MM.1S (cell line): ENCODE measurements around the gene TMEM119.
"Not testable (repeated sequence)": the region's sequence is repeated elsewhere in the genome, so short reads cannot be mapped to it uniquely, and the experiment has no call there.

ENCODE experiments used
- DNase-seq: peaks from one replicate; pipeline ENCODE4 v3.0.0-alpha.2; 2015
- H2AFZ ChIP-seq: fragments of 300-600 bp; sonication (generic); 2 replicates; pipeline ENCODE4 v1.6.0; 2016; ENCODE audit warnings: antibody characterized with exemption, low read length
- H3F3A ChIP-seq: fragments of 300-600 bp; sonication (generic); 2 replicates; pipeline ENCODE4 v1.6.1; 2016; ENCODE audit warnings: mild to moderate bottlenecking, antibody characterized with exemption, low read length, moderate library complexity, mixed read lengths; ENCODE audit not compliant: insufficient read depth
- H3K27ac ChIP-seq: fragments of 300-600 bp; sonication (generic); 2 replicates; pipeline ENCODE4 v1.5.1; 2016; ENCODE audit warnings: mild to moderate bottlenecking, low read length
- H3K27me3 ChIP-seq: fragments of 300-600 bp; sonication (generic); replicated peaks from 2 replicates; pipeline ENCODE4 v1.6.0; 2016; ENCODE audit warnings: low read length; ENCODE audit not compliant: insufficient read depth
- H3K36me3 ChIP-seq: fragments of 300-600 bp; sonication (generic); replicated peaks from 2 replicates; pipeline ENCODE4 v1.6.1; 2016; ENCODE audit warnings: mild to moderate bottlenecking, low read length, mixed read lengths; ENCODE audit not compliant: insufficient read depth
- H3K4me1 ChIP-seq: fragments of 300-600 bp; sonication (generic); 2 replicates; pipeline ENCODE4 v1.6.1; 2016; ENCODE audit warnings: low read length, mixed read lengths
- H3K4me2 ChIP-seq: fragments of 300-600 bp; sonication (generic); 2 replicates; pipeline ENCODE4 v1.6.0; 2016; ENCODE audit warnings: low read depth, low read length
- H3K4me3 ChIP-seq: fragments of 300-600 bp; sonication (generic); 2 replicates; pipeline ENCODE4 v1.5.1; 2016; ENCODE audit warnings: low read length, mixed read lengths
- H3K79me2 ChIP-seq: fragments of 300-600 bp; sonication (generic); 2 replicates; pipeline ENCODE4 v1.6.1; 2016; ENCODE audit warnings: mixed run types, low read length, mixed read lengths
- H3K9ac ChIP-seq: fragments of 300-600 bp; sonication (generic); 2 replicates; pipeline ENCODE4 v1.6.1; 2016; ENCODE audit warnings: low read length, mixed read lengths
- H3K9me2 ChIP-seq: fragments of 300-600 bp; sonication (generic); replicated peaks from 2 replicates; pipeline ENCODE4 v1.6.1; 2016; ENCODE audit warnings: mild to moderate bottlenecking, low read length, mixed read lengths; ENCODE audit not compliant: insufficient read depth
- H3K9me3 ChIP-seq: fragments of 300-600 bp; sonication (generic); replicated peaks from 2 replicates; pipeline ENCODE4 v1.6.1; 2016; ENCODE audit warnings: mild to moderate bottlenecking, low read length, mixed read lengths; ENCODE audit not compliant: insufficient read depth
- H4K20me1 ChIP-seq: fragments of 300-600 bp; sonication (generic); 2 replicates; pipeline ENCODE4 v1.6.1; 2016; ENCODE audit warnings: mild to moderate bottlenecking, low read length, moderate library complexity, mixed read lengths; ENCODE audit not compliant: insufficient read depth
- EZH2 ChIP-seq: fragments of 300-600 bp; sonication (generic); optimal IDR thresholded peaks from 2 replicates; pipeline ENCODE3; 2017; ENCODE audit warnings: low read depth, mild to moderate bottlenecking, antibody characterized with exemption, low read length, mixed read lengths
- EZH2phosphoT487 ChIP-seq: fragments of 300-600 bp; sonication (generic); IDR thresholded peaks from 2 replicates; pipeline ENCODE4 v1.6.1; 2018; ENCODE audit warnings: antibody characterized with exemption, low read length
- TF ChIP-seq, protein P1 (sequence below): fragments of 300-600 bp; sonication (generic); IDR thresholded peaks from 2 replicates; pipeline ENCODE4 v1.5.1; 2016; ENCODE audit warnings: antibody characterized with exemption, low read length, mixed read lengths

The TMEM119 gene

GRCh38 chr12:108576660-108577234 is 21.1 kb downstream of the TMEM119 start:
- Histone ChIP-seq H3K4me1 (peaks cover 66% of the 10 kb centered on the region), H4K20me1 (no peaks in the 10 kb centered on the region), H3K9me2 (no peaks in the 10 kb centered on the region), H3K27me3 (no peaks in the 10 kb centered on the region), H3K4me2 (peak overlapping the region; percentile 0; the same call in 1 of the 2 replicates), H3F3A (peaks cover 34% of the 10 kb centered on the region), H3K27ac (peak overlapping the region; percentile 62; the same call in 1 of the 2 replicates), H3K9ac (0 out of 2 replicates have a peak overlapping the region, but pooled peaks have one; percentile 23), H3K4me3 (no peak overlapping the region), H3K79me2 (no peaks in the 10 kb centered on the region), H3K36me3 (no peaks in the 10 kb centered on the region), H2AFZ (no peak overlapping the region), H3K9me3 (no peaks in the 10 kb centered on the region)
- TF ChIP-seq EZH2: no peak
- TF ChIP-seq, protein P1, sequence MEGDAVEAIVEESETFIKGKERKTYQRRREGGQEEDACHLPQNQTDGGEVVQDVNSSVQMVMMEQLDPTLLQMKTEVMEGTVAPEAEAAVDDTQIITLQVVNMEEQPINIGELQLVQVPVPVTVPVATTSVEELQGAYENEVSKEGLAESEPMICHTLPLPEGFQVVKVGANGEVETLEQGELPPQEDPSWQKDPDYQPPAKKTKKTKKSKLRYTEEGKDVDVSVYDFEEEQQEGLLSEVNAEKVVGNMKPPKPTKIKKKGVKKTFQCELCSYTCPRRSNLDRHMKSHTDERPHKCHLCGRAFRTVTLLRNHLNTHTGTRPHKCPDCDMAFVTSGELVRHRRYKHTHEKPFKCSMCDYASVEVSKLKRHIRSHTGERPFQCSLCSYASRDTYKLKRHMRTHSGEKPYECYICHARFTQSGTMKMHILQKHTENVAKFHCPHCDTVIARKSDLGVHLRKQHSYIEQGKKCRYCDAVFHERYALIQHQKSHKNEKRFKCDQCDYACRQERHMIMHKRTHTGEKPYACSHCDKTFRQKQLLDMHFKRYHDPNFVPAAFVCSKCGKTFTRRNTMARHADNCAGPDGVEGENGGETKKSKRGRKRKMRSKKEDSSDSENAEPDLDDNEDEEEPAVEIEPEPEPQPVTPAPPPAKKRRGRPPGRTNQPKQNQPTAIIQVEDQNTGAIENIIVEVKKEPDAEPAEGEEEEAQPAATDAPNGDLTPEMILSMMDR: no peak
- TF ChIP-seq EZH2phosphoT487: no peak
- no peak for DNase-seq

DNA sequence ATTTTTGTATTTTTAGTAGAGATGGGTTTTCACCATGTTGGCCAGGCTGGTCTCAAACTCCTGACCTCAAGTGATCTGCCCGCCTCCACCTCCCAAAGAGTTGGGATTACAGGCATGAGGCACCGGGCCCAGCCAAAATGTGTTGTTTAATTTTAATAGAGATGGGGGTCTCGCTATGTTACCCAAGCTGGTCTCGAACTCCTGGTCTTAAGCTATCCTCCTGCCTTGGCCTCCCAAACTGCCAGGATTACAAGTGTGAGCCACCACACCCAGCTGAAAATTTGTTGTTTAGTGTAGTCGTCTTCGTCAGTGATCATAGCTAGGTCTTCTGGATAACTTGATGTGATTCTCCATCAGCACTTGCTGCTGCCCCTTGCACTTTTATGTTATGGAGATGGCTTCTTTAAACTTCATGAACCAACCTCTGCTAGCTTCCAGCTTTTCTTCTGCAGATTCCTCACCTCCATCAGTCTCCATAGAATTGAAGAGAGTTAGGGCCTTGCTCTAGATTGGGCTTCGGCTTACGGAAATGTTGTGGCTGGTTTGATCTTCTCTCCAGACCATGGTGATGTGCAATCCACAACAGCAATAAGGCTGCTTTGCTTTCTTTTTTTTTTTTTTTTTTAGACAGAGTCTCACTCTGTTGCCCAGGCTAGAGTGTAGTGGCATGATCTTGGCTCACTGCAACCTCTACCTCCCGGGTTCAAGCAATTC is 22.5 kb downstream of the TMEM119 start:
- Histone ChIP-seq H3K27ac (peak overlapping the region; percentile 62; the same call in 1 of the 2 replicates), H3K4me2 (no peak overlapping the region), H3F3A (peaks cover 48% of the 10 kb centered on the region), H3K27me3 (no peaks in the 10 kb centered on the region), H3K36me3 (no peaks in the 10 kb centered on the region), H2AFZ (no peak overlapping the region), H3K4me1 (peaks cover 80% of the 10 kb centered on the region), H3K9me2 (no peaks in the 10 kb centered on the region), H3K9me3 (no peaks in the 10 kb centered on the region), H3K9ac (no peak overlapping the region), H3K79me2 (peaks cover 9% of the 10 kb centered on the region; the same call in 1 of the 2 replicates), H4K20me1 (no peaks in the 10 kb centered on the region), H3K4me3 (no peak overlapping the region)
- TF ChIP-seq EZH2phosphoT487: no peak
- no peak for TF ChIP-seq EZH2
- TF ChIP-seq, protein P1: no peak
- no peak for DNase-seq

DNA sequence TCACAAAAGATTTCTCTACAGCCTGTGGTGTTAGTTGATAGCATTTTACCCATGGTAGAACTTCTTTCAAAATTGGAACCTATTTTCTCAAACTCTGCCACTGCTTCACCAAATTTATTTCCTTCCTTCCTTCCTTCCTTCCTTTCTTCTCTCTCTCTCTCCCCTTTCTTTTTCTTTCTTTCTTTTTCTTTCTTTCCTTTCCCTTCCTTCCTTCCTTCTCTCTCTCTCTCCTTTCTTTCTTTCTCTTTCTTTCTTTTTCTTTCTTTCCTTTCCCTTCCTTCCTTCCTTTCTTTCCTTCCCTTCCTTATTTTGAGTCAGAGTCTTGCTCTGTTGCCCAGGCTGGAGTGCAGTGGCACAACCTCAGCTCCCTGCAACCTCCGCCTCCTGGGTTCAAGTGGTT is 23.6 kb downstream of the TMEM119 start:
- not testable (repeated sequence) for H3K9ac ChIP-seq, H2AFZ ChIP-seq, H3K36me3 ChIP-seq, H3K27me3 ChIP-seq, H3K27ac ChIP-seq, H3K4me2 ChIP-seq, H4K20me1 ChIP-seq, DNase-seq, H3K9me3 ChIP-seq, H3K9me2 ChIP-seq, H3K4me3 ChIP-seq
- H3K79me2 ChIP-seq: peaks cover 12% of the 10 kb centered on the region; the same call in 1 of the 2 replicates
- peaks cover 87% of the 10 kb centered on the region for H3K4me1 ChIP-seq
- peaks cover 58% of the 10 kb centered on the region for H3F3A ChIP-seq

DNA sequence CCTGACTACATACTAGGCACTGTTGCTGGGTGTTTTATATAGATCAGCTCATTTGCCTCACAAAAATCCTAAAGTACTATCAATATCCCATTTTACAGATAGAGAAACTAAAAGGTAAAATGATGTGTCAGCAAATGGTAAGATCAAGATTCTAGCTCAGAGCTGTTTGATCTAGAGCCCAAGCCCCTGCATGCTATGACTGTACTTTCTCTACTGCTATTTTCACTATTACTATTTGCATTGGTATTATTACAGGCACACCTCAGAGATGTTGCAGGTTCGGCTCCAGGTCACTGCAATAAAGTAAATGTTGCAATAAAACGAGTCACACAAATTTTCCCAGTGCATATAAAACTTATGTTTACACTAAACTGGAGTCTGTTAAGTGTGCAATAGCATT is 24.6 kb downstream of the TMEM119 start:
- Histone ChIP-seq H3K27me3 (no peaks in the 10 kb centered on the region), H3K4me2 (peak overlapping the region; percentile 44; the same call in 1 of the 2 replicates), H4K20me1 (no peaks in the 10 kb centered on the region), H2AFZ (no peak overlapping the region), H3K4me3 (no peak overlapping the region), H3K9ac (peak overlapping the region; percentile 14; the same call in 1 of the 2 replicates), H3K27ac (peak overlapping the region; percentile 29; the same call in 1 of the 2 replicates), H3K9me3 (no peaks in the 10 kb centered on the region), H3K9me2 (no peaks in the 10 kb centered on the region), H3F3A (peaks cover 68% of the 10 kb centered on the region), H3K36me3 (no peaks in the 10 kb centered on the region), H3K4me1 (peaks cover 87% of the 10 kb centered on the region), H3K79me2 (peaks cover 12% of the 10 kb centered on the region; the same call in 1 of the 2 replicates)
- TF ChIP-seq, protein P1: no peak
- TF ChIP-seq EZH2: no peak
- TF ChIP-seq EZH2phosphoT487: no peak
- peak; percentile 69 for DNase-seq
